Endodermal cell (in vitro differentiated cells): ENCODE data around the gene FOXL3. TPM values are rescaled to one million over a fixed set of nuclear protein-coding genes. Genes with fewer than 3 reads are reported as not detected.

ENCODE experiments used
- DNase-seq: peaks from one replicate; pipeline ENCODE4 v3.0.0-alpha.2; 2017
- H3K27ac ChIP-seq: 2 replicates; pipeline ENCODE4 v1.5.1; 2013; ENCODE audit warnings: mild to moderate bottlenecking, low read depth, low read length, moderate library complexity
- H3K27me3 ChIP-seq: 2 replicates; pipeline ENCODE4 v1.6.1; 2013; ENCODE audit warnings: mild to moderate bottlenecking, low read length, moderate library complexity; ENCODE audit not compliant: insufficient read depth, control insufficient read depth, poor library complexity, severe bottlenecking
- H3K36me3 ChIP-seq: 2 replicates; pipeline ENCODE4 v1.7.0; 2013; ENCODE audit warnings: mild to moderate bottlenecking, low read length, moderate library complexity; ENCODE audit not compliant: control insufficient read depth, insufficient read depth
- H3K4me1 ChIP-seq: one replicate; pipeline ENCODE4 v1.7.0; 2013; ENCODE audit warnings: low read length; ENCODE audit not compliant: control insufficient read depth, insufficient read depth
- H3K4me3 ChIP-seq: 2 replicates; pipeline ENCODE4 v1.5.1; 2013; ENCODE audit warnings: mild to moderate bottlenecking, low read length, moderate library complexity
- H3K9ac ChIP-seq: 2 replicates; pipeline ENCODE4 v1.6.1; 2013; ENCODE audit warnings: mild to moderate bottlenecking, low read length, moderate library complexity; ENCODE audit not compliant: poor library complexity, severe bottlenecking; ENCODE audit errors: extremely low read depth
- H3K9me3 ChIP-seq: 2 replicates; pipeline ENCODE4 v1.6.1; 2013; ENCODE audit warnings: mild to moderate bottlenecking, low read length, moderate library complexity; ENCODE audit not compliant: control insufficient read depth
- H3K27ac Mint-ChIP-seq: 2 replicates; pipeline ENCODE4 v1.8.0; 2020; ENCODE audit warnings: mixed read lengths
- H3K27me3 Mint-ChIP-seq: 2 replicates; pipeline ENCODE4 v1.8.0; 2021; ENCODE audit warnings: mild to moderate bottlenecking, mixed read lengths; ENCODE audit not compliant: insufficient read depth
- H3K36me3 Mint-ChIP-seq: 2 replicates; pipeline ENCODE4 v1.8.0; 2020; ENCODE audit warnings: low read depth, mixed read lengths
- H3K4me1 Mint-ChIP-seq: 2 replicates; pipeline ENCODE4 v1.8.0; 2020; ENCODE audit warnings: mixed read lengths
- H3K4me3 Mint-ChIP-seq: 2 replicates; pipeline ENCODE4 v1.8.0; 2020; ENCODE audit warnings: mild to moderate bottlenecking, moderate library complexity, mixed read lengths
- H3K9me3 Mint-ChIP-seq: 2 replicates; pipeline ENCODE4 v1.8.0; 2020; ENCODE audit warnings: mild to moderate bottlenecking, mixed read lengths
- CTCF ChIP-seq: fragments of 200-600 bp; sonication (generic); conservative IDR thresholded peaks from 2 replicates; pipeline ENCODE4 v1.5.0; 2021; ENCODE audit warnings: antibody characterized with exemption, mild to moderate bottlenecking
- WGBS, 2 experiments: methylation state at CpG; one replicate each; pipeline versions ENCODE4 v1.1.5 to v1.1.7; 2013; ENCODE audit warnings: missing lambda C conversion rate in 2 of 2, mixed read lengths in 1 of 2; ENCODE audit not compliant: insufficient coverage in 1 of 2, insufficient read length in 1 of 2; 5-methylcytosine and 5-hydroxymethylcytosine counted together
- total RNA-seq, 2 donors: library from RNA; stranded (reverse); fragmentation: NEBNext Ultra II Directional in 1 of 2; extraction: Animal tissue kit (Norgen Biotek cat#: 25700) in 1 of 2; gene quantifications; 2 replicates in 1 of 2; 3 replicates in 1 of 2; pipeline ENCODE4 v1.2.1, GENCODE V29; 2021

FOXL3 gene
- total RNA-seq, 2 donors from 2014 or later, result not detected

- WGBS, 2 experiments, result 88 to 91% methylated on average over 5 to 7 of the region's 7 CpGs
- Histone ChIP-seq H3K27ac (no peak overlapping the region), H3K27me3 (no peaks in the 10 kb centered on the region), H3K9ac (no peak overlapping the region), H3K9me3 (no peaks in the 10 kb centered on the region), H3K4me1 (peaks cover 4% of the 10 kb centered on the region), H3K36me3 (no peaks in the 10 kb centered on the region), H3K4me3 (no peak overlapping the region)
- no peak for DNase-seq
- peaks cover 4% of the 10 kb centered on the region for H3K4me1 Mint-ChIP-seq
- no peaks in the 10 kb centered on the region for H3K36me3 Mint-ChIP-seq
- H3K4me3 Mint-ChIP-seq, result no peak overlapping the region
- no peaks in the 10 kb centered on the region for H3K27me3 Mint-ChIP-seq
- H3K9me3 Mint-ChIP-seq, result peaks cover 3% of the 10 kb centered on the region
- TF ChIP-seq CTCF, result no peak
- no peak overlapping the region for H3K27ac Mint-ChIP-seq
Observed at GRCh38 chr7:339696-340095, 49.7 kb downstream of the FOXL3 start.

GRCh38 chr7:340200-340937, 50.4 kb downstream of the FOXL3 start:
- Histone ChIP-seq H3K9ac (no peak overlapping the region), H3K9me3 (no peaks in the 10 kb centered on the region), H3K36me3 (no peaks in the 10 kb centered on the region), H3K4me1 (peaks cover 4% of the 10 kb centered on the region), H3K27ac (no peak overlapping the region), H3K27me3 (no peaks in the 10 kb centered on the region), H3K4me3 (no peak overlapping the region)
- Mint-ChIP-seq H3K4me3 (no peak overlapping the region), H3K36me3 (no peaks in the 10 kb centered on the region), H3K27ac (no peak overlapping the region), H3K4me1 (peaks cover 4% of the 10 kb centered on the region), H3K9me3 (no peaks in the 10 kb centered on the region), H3K27me3 (peaks cover 3% of the 10 kb centered on the region)
- DNase-seq, result no peak
- 86 to 87% methylated on average over 28 to 31 of the region's 31 CpGs for WGBS, 2 experiments
- TF ChIP-seq CTCF, result no peak

Other genes with a start within 250 kb of the FOXL3 start
- gene FAM20C, start 97.6 kb upstream of the FOXL3 start, total RNA-seq, result 10 to 100 TPM; 33.5 to 53.5 TPM
- gene PDGFA, start 229.7 kb downstream of the FOXL3 start, total RNA-seq, result 10 to 100 TPM; 11.9 to 24.1 TPM